Measurements from ENCODE around the gene PDLIM5.

GRCh38 chr4:94454405-94454804, 2.7 kb downstream of the PDLIM5 start:
- TF ChIP-seq POLR2A (IDR thresholded peaks at IDR 0.05; ENCODE audit: low read depth, low read length) (no peak), POLR2AphosphoS5 (IDR thresholded peaks at IDR 0.05; ENCODE audit: low read depth, low read length) (no peak), PAX5 (IDR thresholded peaks at IDR 0.05; ENCODE audit: insufficient read depth, low read length, severe bottlenecking) (no peak), TAF1 (IDR thresholded peaks at IDR 0.05; ENCODE audit: low read depth, low read length) (no peak)

Measured in GM12891 (cell line).